ENCODE results near the gene EIF2B5.

- TF ChIP-seq CTCF (IDR thresholded peaks at IDR 0.05) (peak in 2 of 6 experiments; percentile 6 to 38), POLR2A (IDR thresholded peaks at IDR 0.05) (peak; percentile 33 to 74)
These were observed at the start of gene EIF2B5 for GRCh38 chr3:184135149-184135910.

All from adrenal gland (tissue), 5 donors.